HepG2 (cell line): ENCODE data around the gene SLTM. TPM values are rescaled to one million over a fixed set of nuclear protein-coding genes. Genes with fewer than 3 reads are reported as not detected.
A peak's percentile ranks its signal among the peaks of the same experiment; 100 is the strongest.

Source experiments
- ATF7-NPFF ChIP-seq: sonication (generic); formaldehyde crosslinking; IDR thresholded peaks from 2 replicates; pipeline ENCODE4 v1.8.1; 2023; ENCODE audit warnings: mild to moderate bottlenecking, low read depth, missing genetic modification reagents, moderate library complexity
- CBX1 ChIP-seq: IDR thresholded peaks from one replicate; pipeline ENCODE4 v1.6.1; 2016; ENCODE audit warnings: antibody characterized with exemption, low read depth
- ELF1 ChIP-seq: sonication (generic); formaldehyde crosslinking; IDR thresholded peaks from 2 replicates; pipeline ENCODE4 v1.4.0; 2020; ENCODE audit warnings: missing genetic modification reagents
- EP300 ChIP-seq, 3 experiments: sonication (generic) in 1 of 3; formaldehyde crosslinking in 1 of 3; IDR thresholded peaks; 2 replicates each; pipeline versions ENCODE4 v1.5.1 to v1.6.1; 2011 to 2020; ENCODE audit warnings: low read depth in 2 of 3, low read length in 2 of 3, borderline replicate concordance in 1 of 3, improper control_type of control experiment in 1 of 3, mild to moderate bottlenecking in 1 of 3, missing genetic modification reagents in 1 of 3, moderate library complexity in 1 of 3
- FOXP1 ChIP-seq, 2 experiments: fragments of 450-650 bp in 1 of 2; IDR thresholded peaks; 2 replicates each; pipeline ENCODE4 v1.6.1; 2017 to 2018; ENCODE audit warnings: antibody characterized with exemption in 1 of 2
- HMGA1 ChIP-seq: sonication (generic); formaldehyde crosslinking; conservative IDR thresholded peaks from 2 replicates; pipeline ENCODE4 v1.4.0; 2020; ENCODE audit warnings: missing genetic modification reagents
- IRF2 ChIP-seq: IDR thresholded peaks from 2 replicates; pipeline ENCODE4 v1.6.1; 2018; ENCODE audit warnings: missing genetic modification reagents, missing compliant biosample characterization
- MXD4 ChIP-seq: IDR thresholded peaks from 2 replicates; pipeline ENCODE4 v1.6.1; 2016; ENCODE audit warnings: mild to moderate bottlenecking, missing biosample characterization, missing genetic modification reagents
- NCOA2 ChIP-seq: sonication (generic); formaldehyde crosslinking; IDR thresholded peaks from 2 replicates; pipeline ENCODE4 v1.8.0; 2022; ENCODE audit warnings: inconsistent platforms
- PAF1 ChIP-seq: IDR thresholded peaks from 2 replicates; pipeline ENCODE4 v1.6.1; 2016; ENCODE audit warnings: missing genetic modification reagents, missing compliant biosample characterization
- PHF21A ChIP-seq: sonication (generic); formaldehyde crosslinking; IDR thresholded peaks from 2 replicates; pipeline ENCODE4 v1.5.0; 2020; ENCODE audit warnings: mild to moderate bottlenecking, missing genetic modification reagents
- PHF5A ChIP-seq: IDR thresholded peaks from one replicate; pipeline ENCODE4 v1.6.1; 2018; ENCODE audit warnings: low read depth, missing genetic modification reagents; ENCODE audit not compliant: unreplicated experiment
- REPIN1 ChIP-seq: sonication (generic); formaldehyde crosslinking; IDR thresholded peaks from 2 replicates; pipeline ENCODE4 v1.8.0; 2022; ENCODE audit warnings: missing genetic modification reagents, low read depth, mild to moderate bottlenecking, borderline replicate concordance
- REXO4 ChIP-seq: sonication (generic); formaldehyde crosslinking; IDR thresholded peaks from 2 replicates; pipeline ENCODE4 v1.8.0; 2022; ENCODE audit warnings: missing genetic modification reagents, mild to moderate bottlenecking, borderline replicate concordance
- SP2 ChIP-seq: sonication (generic); formaldehyde crosslinking; IDR thresholded peaks from 2 replicates; pipeline ENCODE4 v1.5.1; 2020; ENCODE audit warnings: mild to moderate bottlenecking, missing genetic modification reagents
- TEF ChIP-seq: sonication (generic); formaldehyde crosslinking; IDR thresholded peaks from 2 replicates; pipeline ENCODE4 v1.5.0; 2020; ENCODE audit warnings: missing genetic modification reagents
- TMF1 ChIP-seq: sonication (generic); formaldehyde crosslinking; IDR thresholded peaks from 2 replicates; pipeline ENCODE4 v1.8.1; 2022; ENCODE audit warnings: low read depth, missing genetic modification reagents
- YEATS2 ChIP-seq: sonication (generic); formaldehyde crosslinking; IDR thresholded peaks from 2 replicates; pipeline ENCODE4 v1.4.0; 2020; ENCODE audit warnings: missing genetic modification reagents, borderline replicate concordance
- ZBTB20 ChIP-seq: sonication (generic); formaldehyde crosslinking; IDR thresholded peaks from 2 replicates; pipeline ENCODE4 v1.8.1; 2023; ENCODE audit warnings: missing genetic modification reagents, low read depth, mild to moderate bottlenecking, borderline replicate concordance
- ZNF10 ChIP-seq: sonication (generic); formaldehyde crosslinking; IDR thresholded peaks from 2 replicates; pipeline ENCODE4 v1.4.0; 2020; ENCODE audit warnings: mild to moderate bottlenecking, low read depth, missing genetic modification reagents, borderline replicate concordance
- ZNF274 ChIP-seq: sonication (generic); formaldehyde crosslinking; IDR thresholded peaks from 2 replicates; pipeline ENCODE4 v1.5.1; 2020; ENCODE audit warnings: mild to moderate bottlenecking, missing genetic modification reagents
- ZNF30 ChIP-seq: sonication (generic); formaldehyde crosslinking; IDR thresholded peaks from 2 replicates; pipeline ENCODE4 v1.5.0; 2020; ENCODE audit warnings: mild to moderate bottlenecking, missing genetic modification reagents
- ZNF44 ChIP-seq: sonication (generic); formaldehyde crosslinking; IDR thresholded peaks from 2 replicates; pipeline ENCODE4 v1.5.1; 2020; ENCODE audit warnings: mild to moderate bottlenecking, missing genetic modification reagents
- ZNF550 ChIP-seq: sonication (generic); formaldehyde crosslinking; IDR thresholded peaks from 2 replicates; pipeline ENCODE4 v1.4.0; 2020; ENCODE audit warnings: mild to moderate bottlenecking, missing genetic modification reagents, borderline replicate concordance
- ZNF607 ChIP-seq: sonication (generic); formaldehyde crosslinking; IDR thresholded peaks from 2 replicates; pipeline ENCODE4 v1.5.1; 2020; ENCODE audit warnings: missing genetic modification reagents, mild to moderate bottlenecking, borderline replicate concordance
- ZNF616 ChIP-seq: sonication (generic); formaldehyde crosslinking; IDR thresholded peaks from 2 replicates; pipeline ENCODE4 v1.5.0; 2020; ENCODE audit warnings: low read depth, mild to moderate bottlenecking, missing genetic modification reagents
- ZNF740 ChIP-seq: sonication (generic); formaldehyde crosslinking; IDR thresholded peaks from 2 replicates; pipeline ENCODE4 v1.4.0; 2020; ENCODE audit warnings: missing genetic modification reagents
- ZNF816 ChIP-seq: sonication (generic); formaldehyde crosslinking; IDR thresholded peaks from 2 replicates; pipeline ENCODE4 v1.8.0; 2022; ENCODE audit warnings: missing genetic modification reagents, mild to moderate bottlenecking, borderline replicate concordance
- polyA plus RNA-seq, 8 experiments: library from polyadenylated mRNA; depleted of rRNA in 3 of 8; stranded (reverse) in 7 of 8; unstranded in 1 of 8; fragments of >200 nt; fragmentation: Illumina TruSeq in 4 of 8; extraction: Trizol in 4 of 8; gene quantifications; 2 replicates each; pipeline versions ENCODE4 v1.2.1 to v1.2.3, GENCODE V29; 2011 to 2016; ENCODE audit warnings: low read depth in 4 of 8, missing spikeins in 1 of 8, mixed read lengths in 1 of 8; ENCODE audit not compliant: insufficient read depth in 1 of 8
- total RNA-seq, 5 experiments: library from RNA; depleted of rRNA; stranded (reverse); fragments of >200 nt; fragmentation: Illumina TruSeq; extraction: Trizol; gene quantifications; 2 replicates each; pipeline ENCODE4 v1.2.3, GENCODE V29; 2016; ENCODE audit warnings: low read depth in 1 of 5
- TF ChIP-seq, protein P1 (sequence below): sonication (generic); formaldehyde crosslinking; IDR thresholded peaks from 2 replicates; pipeline ENCODE4 v1.4.0; 2020; ENCODE audit warnings: missing genetic modification reagents

SLTM gene
- total and polyA plus RNA-seq, 2 of the 13 experiments (the other 11 are each of a cell fraction or from before 2014, with no cell fraction given) = 22.0 to 64.2 TPM

DNA sequence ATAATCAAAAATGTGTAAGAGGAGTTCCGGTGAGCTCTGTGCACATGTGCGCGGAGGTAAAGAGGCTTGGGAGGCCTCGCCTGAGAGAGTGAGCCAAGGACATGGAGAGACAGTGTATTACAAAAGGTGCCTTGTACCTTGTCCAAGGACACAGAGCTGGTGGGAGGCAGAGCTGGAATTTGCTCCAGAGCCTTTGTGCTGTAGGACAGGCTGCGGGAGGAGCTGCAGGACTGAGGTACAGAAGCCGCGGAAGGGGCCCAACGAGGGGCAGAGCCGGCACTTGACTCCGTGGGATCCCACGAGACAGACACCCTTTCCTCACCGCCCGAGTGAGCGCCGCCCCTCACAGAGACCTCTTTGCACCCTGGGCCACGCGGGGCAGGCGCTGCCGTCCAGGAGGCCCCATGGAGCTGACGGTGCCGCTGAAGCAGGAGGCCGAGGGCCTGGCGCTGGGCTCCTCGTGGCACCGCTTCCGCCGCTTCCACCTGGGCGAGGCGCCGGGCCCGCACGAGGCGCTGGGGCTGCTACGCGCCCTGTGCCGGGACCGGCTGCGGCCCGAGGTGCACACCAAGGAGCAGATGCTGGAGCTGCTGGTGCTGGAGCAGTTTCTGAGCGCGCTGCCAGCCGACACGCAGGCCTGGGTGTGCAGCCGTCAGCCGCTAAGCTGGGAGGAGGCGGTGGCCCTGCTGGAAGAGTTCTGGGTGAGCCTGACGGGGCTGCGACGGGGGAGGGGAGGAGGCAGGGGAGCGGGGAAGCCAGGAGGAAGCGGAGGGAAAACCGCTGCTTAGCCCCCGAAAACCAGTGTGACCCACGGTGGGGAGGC is 68.7 kb downstream of the SLTM start (continued):
- peak; percentile 75 for TF ChIP-seq PHF21A (CRISPR knock-in tag)
- no peak; the same call in 1 of the 2 replicates for TF ChIP-seq ZNF740
- TF ChIP-seq REPIN1 = peak; percentile 74
- TF ChIP-seq ZNF607 (CRISPR knock-in tag) = peak; percentile 86; the same call in 1 of the 2 replicates
- no peak; the same call in 1 of the 2 replicates for TF ChIP-seq IRF2 (CRISPR knock-in tag)
- TF ChIP-seq, protein P1, sequence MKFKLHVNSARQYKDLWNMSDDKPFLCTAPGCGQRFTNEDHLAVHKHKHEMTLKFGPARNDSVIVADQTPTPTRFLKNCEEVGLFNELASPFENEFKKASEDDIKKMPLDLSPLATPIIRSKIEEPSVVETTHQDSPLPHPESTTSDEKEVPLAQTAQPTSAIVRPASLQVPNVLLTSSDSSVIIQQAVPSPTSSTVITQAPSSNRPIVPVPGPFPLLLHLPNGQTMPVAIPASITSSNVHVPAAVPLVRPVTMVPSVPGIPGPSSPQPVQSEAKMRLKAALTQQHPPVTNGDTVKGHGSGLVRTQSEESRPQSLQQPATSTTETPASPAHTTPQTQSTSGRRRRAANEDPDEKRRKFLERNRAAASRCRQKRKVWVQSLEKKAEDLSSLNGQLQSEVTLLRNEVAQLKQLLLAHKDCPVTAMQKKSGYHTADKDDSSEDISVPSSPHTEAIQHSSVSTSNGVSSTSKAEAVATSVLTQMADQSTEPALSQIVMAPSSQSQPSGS = peak; percentile 68; the same call in 1 of the 2 replicates
- no peak for TF ChIP-seq ZNF44 (CRISPR knock-in tag)
- no peak for TF ChIP-seq TEF
- TF ChIP-seq ATF7-NPFF (CRISPR knock-in tag) = peak; percentile 74; the same call in 1 of the 2 replicates
- TF ChIP-seq NCOA2 (CRISPR knock-in tag) = peak; percentile 76
- peak; percentile 68 for TF ChIP-seq MXD4
- no peak for TF ChIP-seq ZNF550 (CRISPR knock-in tag)
- TF ChIP-seq ZNF816 (CRISPR knock-in tag) = peak; percentile 52; the same call in 1 of the 2 replicates
- TF ChIP-seq EP300 (IDR thresholded peaks at IDR 0.05; ENCODE audit: low read depth in 2 of 2, low read length in 2 of 2) = peak; percentile 43 to 66; a peak in 2 of 4 replicates
- TF ChIP-seq EP300 (CRISPR knock-in tag; IDR thresholded peaks at IDR 0.05; ENCODE audit: borderline replicate concordance) = peak; percentile 26; the same call in 1 of the 2 replicates
- TF ChIP-seq ZNF274 (CRISPR knock-in tag) = peak; percentile 65; the same call in 1 of the 2 replicates
- TF ChIP-seq SP2 = peak; percentile 48; the same call in 1 of the 2 replicates
- peak; percentile 62 for TF ChIP-seq ELF1 (CRISPR knock-in tag)
- TF ChIP-seq ZNF10 (CRISPR knock-in tag) = no peak
- no peak for TF ChIP-seq ZNF616 (CRISPR knock-in tag)
- TF ChIP-seq ZNF30 (CRISPR knock-in tag) = no peak
- TF ChIP-seq FOXP1 (IDR thresholded peaks at IDR 0.05) = no peak
- peak; percentile 47 for TF ChIP-seq FOXP1 (CRISPR knock-in tag; IDR thresholded peaks at IDR 0.05)
- TF ChIP-seq TMF1 = peak; percentile 94
- TF ChIP-seq PHF5A (CRISPR knock-in tag) = peak; percentile 73
- TF ChIP-seq PAF1 (CRISPR knock-in tag) = no peak
- no peak for TF ChIP-seq CBX1
- TF ChIP-seq REXO4 (CRISPR knock-in tag) = no peak
- no peak for TF ChIP-seq YEATS2 (CRISPR knock-in tag)
- peak; percentile 87; the same call in 1 of the 2 replicates for TF ChIP-seq ZBTB20 (CRISPR knock-in tag)
- TF ChIP-seq HMGA1 (CRISPR knock-in tag) = no peak
